ENCODE measurements around the gene SLC3A2. TPM values are rescaled to one million over a fixed set of nuclear protein-coding genes. Genes with fewer than 3 reads are reported as not detected.

SLC3A2 gene
- total and polyA plus RNA-seq, 2 experiments from 2014 or later = 335 to 456 TPM

DNA sequence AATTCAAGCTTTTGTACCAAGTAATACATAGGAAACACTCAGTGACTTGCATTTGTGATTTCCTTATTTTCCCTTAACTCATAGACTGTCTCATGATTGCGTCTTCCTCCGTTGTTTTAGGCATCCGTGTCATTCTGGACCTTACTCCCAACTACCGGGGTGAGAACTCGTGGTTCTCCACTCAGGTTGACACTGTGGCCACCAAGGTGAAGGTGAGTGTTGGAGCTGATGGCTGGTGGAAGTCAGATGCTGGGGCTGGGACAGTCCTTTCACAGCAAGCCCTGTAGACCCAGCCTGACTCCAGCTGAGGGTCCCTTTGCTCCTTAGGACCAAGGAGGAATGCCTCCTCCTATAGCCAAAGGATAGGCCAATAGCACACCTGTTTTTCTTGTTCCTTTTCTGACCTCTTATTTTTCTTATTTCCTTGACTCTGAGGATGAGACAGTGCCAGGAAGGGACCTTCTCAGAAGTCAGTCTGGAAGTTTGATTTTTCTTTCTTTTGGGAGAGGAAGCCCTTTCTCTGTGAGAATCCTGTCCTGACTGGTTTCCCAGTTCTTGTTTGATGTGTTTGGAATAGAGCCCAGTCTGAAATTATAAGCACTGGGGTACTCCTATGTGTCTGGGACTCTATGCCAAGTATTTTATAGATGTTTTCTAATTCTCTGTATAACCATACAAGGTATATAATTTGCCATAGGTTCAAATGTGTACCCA is 2.2 kb downstream of the SLC3A2 start:
- H3K9me2 ChIP-seq (replicated peaks; ENCODE audit: insufficient read depth) = no peaks in the 10 kb centered on the region
- peak overlapping the region; percentile 85 for H3K4me2 ChIP-seq
- H3K36me3 ChIP-seq (replicated peaks; ENCODE audit: insufficient read depth, low read depth) = no peaks in the 10 kb centered on the region
- H3K79me2 ChIP-seq = peaks cover 78% of the 10 kb centered on the region
- H4K20me1 ChIP-seq (ENCODE audit: insufficient read depth, poor library complexity, severe bottlenecking) = peaks cover 52% of the 10 kb centered on the region
- WGBS (ENCODE audit: low lambda C conversion rate, missing lambda C conversion rate) = 54% methylated on average over 5 of the region's 5 CpGs
- peak overlapping the region; percentile 82 for H3K4me3 ChIP-seq
- no peaks in the 10 kb centered on the region for H3K9me3 ChIP-seq (ENCODE audit: low read depth)
- peak overlapping the region; percentile 100 for H3K27ac ChIP-seq
- TF ChIP-seq EZH2 (IDR thresholded peaks at IDR 0.05; ENCODE audit: borderline replicate concordance) (no peak), EZH2phosphoT487 (IDR thresholded peaks at IDR 0.05; ENCODE audit: low read depth, severe bottlenecking, unreplicated experiment) (no peak)
- TF ChIP-seq, protein P1, sequence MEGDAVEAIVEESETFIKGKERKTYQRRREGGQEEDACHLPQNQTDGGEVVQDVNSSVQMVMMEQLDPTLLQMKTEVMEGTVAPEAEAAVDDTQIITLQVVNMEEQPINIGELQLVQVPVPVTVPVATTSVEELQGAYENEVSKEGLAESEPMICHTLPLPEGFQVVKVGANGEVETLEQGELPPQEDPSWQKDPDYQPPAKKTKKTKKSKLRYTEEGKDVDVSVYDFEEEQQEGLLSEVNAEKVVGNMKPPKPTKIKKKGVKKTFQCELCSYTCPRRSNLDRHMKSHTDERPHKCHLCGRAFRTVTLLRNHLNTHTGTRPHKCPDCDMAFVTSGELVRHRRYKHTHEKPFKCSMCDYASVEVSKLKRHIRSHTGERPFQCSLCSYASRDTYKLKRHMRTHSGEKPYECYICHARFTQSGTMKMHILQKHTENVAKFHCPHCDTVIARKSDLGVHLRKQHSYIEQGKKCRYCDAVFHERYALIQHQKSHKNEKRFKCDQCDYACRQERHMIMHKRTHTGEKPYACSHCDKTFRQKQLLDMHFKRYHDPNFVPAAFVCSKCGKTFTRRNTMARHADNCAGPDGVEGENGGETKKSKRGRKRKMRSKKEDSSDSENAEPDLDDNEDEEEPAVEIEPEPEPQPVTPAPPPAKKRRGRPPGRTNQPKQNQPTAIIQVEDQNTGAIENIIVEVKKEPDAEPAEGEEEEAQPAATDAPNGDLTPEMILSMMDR (IDR thresholded peaks at IDR 0.05; ENCODE audit: poor library complexity) = no peak
- no peak for DNase-seq (ENCODE audit: low spot score)
- peaks cover 48% of the 10 kb centered on the region for H3K4me1 ChIP-seq (ENCODE audit: insufficient read depth)
- H3K27me3 ChIP-seq = no peaks in the 10 kb centered on the region
- no peak overlapping the region for H2AFZ ChIP-seq

DNA sequence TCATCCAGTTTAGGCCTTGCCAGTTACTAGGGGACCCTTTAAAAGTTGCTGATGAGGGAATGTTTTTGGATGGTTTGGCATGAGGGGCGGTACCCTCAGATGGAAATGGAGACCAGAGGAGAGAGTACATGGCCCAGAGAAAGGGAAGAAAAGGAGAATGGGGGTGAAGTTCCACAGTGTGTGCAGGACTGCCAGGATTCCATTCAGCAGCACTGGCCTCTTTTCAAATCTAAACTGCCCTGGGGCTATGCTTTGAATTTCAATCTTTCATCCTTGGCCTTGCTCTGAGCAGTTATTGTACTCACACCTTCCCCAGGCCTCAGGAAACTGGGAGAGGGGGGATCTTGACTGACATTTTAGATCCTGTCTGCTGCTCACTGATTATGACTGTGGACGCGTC is 3.0 kb downstream of the SLC3A2 start:
- Histone ChIP-seq H3K79me2 (peaks cover 73% of the 10 kb centered on the region), H3K27me3 (no peaks in the 10 kb centered on the region), H3K9me2 (replicated peaks; ENCODE audit: insufficient read depth) (no peaks in the 10 kb centered on the region), H3K4me3 (peak overlapping the region; percentile 82), H2AFZ (no peak overlapping the region), H3K36me3 (replicated peaks; ENCODE audit: insufficient read depth, low read depth) (no peaks in the 10 kb centered on the region), H4K20me1 (ENCODE audit: insufficient read depth, poor library complexity, severe bottlenecking) (peaks cover 56% of the 10 kb centered on the region), H3K4me2 (peak overlapping the region; percentile 85), H3K4me1 (ENCODE audit: insufficient read depth) (peaks cover 55% of the 10 kb centered on the region), H3K9me3 (ENCODE audit: low read depth) (no peaks in the 10 kb centered on the region), H3K27ac (peak overlapping the region; percentile 100)
- DNase-seq (ENCODE audit: low spot score) = no peak
- TF ChIP-seq EZH2 (IDR thresholded peaks at IDR 0.05; ENCODE audit: borderline replicate concordance) = no peak
- TF ChIP-seq EZH2phosphoT487 (IDR thresholded peaks at IDR 0.05; ENCODE audit: low read depth, severe bottlenecking, unreplicated experiment) = no peak
- TF ChIP-seq, protein P1 (IDR thresholded peaks at IDR 0.05; ENCODE audit: poor library complexity) = no peak
- WGBS (ENCODE audit: low lambda C conversion rate, missing lambda C conversion rate) = 60% methylated on average over 3 of the region's 3 CpGs

DNA sequence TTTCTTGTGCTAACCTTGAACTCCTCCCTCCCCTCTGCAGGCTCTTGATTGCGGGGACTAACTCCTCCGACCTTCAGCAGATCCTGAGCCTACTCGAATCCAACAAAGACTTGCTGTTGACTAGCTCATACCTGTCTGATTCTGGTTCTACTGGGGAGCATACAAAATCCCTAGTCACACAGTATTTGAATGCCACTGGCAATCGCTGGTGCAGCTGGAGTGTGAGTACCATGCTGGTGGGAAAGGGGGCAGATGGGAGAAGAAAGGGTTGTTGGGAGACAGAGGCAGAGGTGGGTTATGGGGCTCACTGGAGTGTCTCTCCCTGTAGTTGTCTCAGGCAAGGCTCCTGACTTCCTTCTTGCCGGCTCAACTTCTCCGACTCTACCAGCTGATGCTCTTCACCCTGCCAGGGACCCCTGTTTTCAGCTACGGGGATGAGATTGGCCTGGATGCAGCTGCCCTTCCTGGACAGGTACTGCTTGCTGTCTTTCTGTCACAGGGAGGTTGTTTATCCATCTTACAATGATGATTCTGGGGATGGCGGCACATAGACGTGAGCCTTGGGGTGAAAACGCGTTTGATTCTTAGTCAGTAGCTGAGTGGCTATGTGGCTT is 4.5 kb downstream of the SLC3A2 start:
- no peaks in the 10 kb centered on the region for H3K9me2 ChIP-seq (replicated peaks; ENCODE audit: insufficient read depth)
- H3K4me1 ChIP-seq (ENCODE audit: insufficient read depth) = peaks cover 54% of the 10 kb centered on the region
- H3K4me3 ChIP-seq = no peak overlapping the region
- H3K27me3 ChIP-seq = no peaks in the 10 kb centered on the region
- TF ChIP-seq, protein P1 (IDR thresholded peaks at IDR 0.05; ENCODE audit: poor library complexity) = no peak
- TF ChIP-seq EZH2phosphoT487 (IDR thresholded peaks at IDR 0.05; ENCODE audit: low read depth, severe bottlenecking, unreplicated experiment) = no peak
- no peak for TF ChIP-seq EZH2 (IDR thresholded peaks at IDR 0.05; ENCODE audit: borderline replicate concordance)
- peak overlapping the region; percentile 85 for H3K4me2 ChIP-seq
- no peaks in the 10 kb centered on the region for H3K9me3 ChIP-seq (ENCODE audit: low read depth)
- peaks cover 58% of the 10 kb centered on the region for H3K79me2 ChIP-seq
- peaks cover 62% of the 10 kb centered on the region for H4K20me1 ChIP-seq (ENCODE audit: insufficient read depth, poor library complexity, severe bottlenecking)
- WGBS (ENCODE audit: low lambda C conversion rate, missing lambda C conversion rate) = 87% methylated on average over 11 of the region's 11 CpGs
- H2AFZ ChIP-seq = no peak overlapping the region
- no peak for DNase-seq (ENCODE audit: low spot score)
- H3K27ac ChIP-seq = peak overlapping the region; percentile 28
- no peaks in the 10 kb centered on the region for H3K36me3 ChIP-seq (replicated peaks; ENCODE audit: insufficient read depth, low read depth)
